Globus pallidus (tissue), 1 donor: Measurements from ENCODE around the gene CHKB.

Source experiments
- DNase-seq: peaks from one replicate; pipeline ENCODE4 v3.0.0-alpha.2; 2015; ENCODE audit warnings: low spot score

CHKB gene

GRCh38 chr22:50530580-50530876, 52.1 kb downstream of the CHKB start:
- DNase-seq, result no peak

DNA sequence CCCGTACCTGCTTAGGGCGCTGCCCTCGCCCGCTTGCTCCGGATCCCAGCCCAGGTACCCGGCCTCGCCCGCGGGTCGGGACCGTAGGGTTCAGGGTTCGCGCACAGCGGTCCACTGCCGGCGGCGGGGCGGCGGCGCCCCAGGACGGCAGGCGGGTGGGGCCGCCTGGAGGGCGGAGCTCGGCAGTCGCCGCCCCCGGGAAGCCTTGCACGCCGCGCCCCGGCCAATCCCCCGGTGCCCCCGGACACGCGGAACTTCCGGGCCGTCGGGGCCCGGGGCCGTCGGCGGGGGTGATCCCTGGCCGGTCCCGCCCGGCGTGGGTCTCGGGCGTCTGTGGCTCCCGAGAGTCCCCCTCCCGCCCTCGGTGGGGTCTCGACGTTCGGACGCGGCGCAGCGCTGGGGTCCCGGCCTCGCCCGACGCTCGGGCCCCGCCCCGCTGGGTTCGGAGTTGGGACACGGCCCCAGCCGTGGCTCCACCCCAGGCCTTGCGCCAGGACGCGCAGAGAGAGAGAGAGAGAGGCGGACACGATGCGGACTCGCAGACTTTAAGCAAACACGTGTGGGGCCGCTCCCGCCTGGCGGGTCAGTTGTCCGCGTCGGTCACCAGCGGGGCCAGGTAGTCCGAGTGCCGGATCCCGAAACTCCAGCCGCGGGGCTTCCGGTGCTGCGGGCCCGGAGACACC, 52.6 kb downstream of the CHKB start, which contains the start of gene TYMP:
TSS of gene TYMP (minus strand) at position 116 of the 683 bp plus-strand sequence. CDS start 303 bp downstream, outside the sequence.
- DNase-seq, result no peak

DNA sequence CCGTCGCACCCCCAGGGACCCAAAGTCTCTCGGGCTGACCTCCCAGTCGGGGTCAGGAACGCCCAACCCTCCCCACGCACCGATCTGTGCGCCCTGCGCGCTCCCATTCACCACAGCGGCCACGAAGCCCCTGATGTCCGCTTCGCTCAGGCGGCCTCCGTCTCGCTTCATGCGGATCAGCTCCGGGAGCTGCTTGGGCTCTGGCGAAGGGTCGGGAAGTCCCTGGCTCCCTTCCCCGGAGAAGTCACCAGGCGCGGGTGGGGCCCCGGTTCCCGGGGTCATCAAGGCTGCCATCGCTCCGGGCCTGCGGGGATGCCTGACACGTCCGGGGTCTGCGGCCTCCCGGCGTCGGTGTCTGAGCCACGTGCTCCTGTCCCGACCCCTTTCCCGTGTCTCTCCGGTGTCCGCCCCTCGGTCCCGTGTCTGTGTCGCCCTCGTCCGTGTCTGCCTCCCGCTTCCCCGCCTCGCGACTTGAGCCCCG, 53.2 kb downstream of the CHKB start:
- DNase-seq, result no peak
